NCI-H1930 (cell line): ENCODE data around the gene DCUN1D3.
"Not testable (repeated sequence)": the region's sequence is repeated elsewhere in the genome, so short reads cannot be mapped to it uniquely, and the experiment has no call there.

Source experiments
- DNase-seq, 2 experiments: peaks; one replicate each; lab custom pipeline; 2025; lab: John Stamatoyannopoulos, UW

The DCUN1D3 gene

DNA sequence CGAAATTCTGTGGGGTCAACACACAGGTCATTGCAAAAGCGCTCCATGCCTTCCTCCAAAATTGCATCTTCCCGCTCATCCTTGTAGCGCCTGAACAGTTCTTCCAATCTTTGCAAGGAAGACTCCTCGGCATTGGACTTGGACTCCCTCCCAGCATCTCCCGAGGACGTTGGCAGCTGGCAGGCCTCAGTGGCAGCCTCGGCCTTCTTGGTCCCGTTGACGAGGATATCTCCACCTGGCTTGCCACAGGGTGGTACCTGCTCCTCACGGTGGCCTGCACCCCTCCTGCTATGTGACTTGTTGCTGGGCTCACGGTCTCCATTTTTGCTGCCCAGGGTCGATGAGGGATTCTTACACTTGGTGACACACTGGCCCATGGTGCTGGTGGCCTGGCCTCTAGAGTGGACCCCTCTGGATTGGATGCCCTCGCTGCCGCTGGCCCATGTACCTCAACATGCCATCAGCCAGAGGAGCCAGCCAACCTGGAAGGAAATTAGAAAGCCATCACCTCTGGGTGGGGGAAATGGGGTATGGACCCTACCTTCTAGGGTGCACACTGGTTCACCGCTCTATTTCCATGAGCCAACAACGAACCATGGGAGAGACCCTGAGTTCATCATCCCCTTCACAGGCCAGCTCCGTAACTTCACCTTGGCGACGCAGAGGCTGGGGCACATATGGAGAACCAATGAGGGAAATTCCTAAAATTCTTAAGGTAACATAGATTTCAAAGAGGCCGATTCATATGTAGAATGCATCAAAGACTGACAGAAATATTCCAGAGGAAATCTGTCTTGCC is 37.8 kb downstream of the DCUN1D3 start:
- DNase-seq = no peak

- DNase-seq = not testable (repeated sequence)
Measured at GRCh38 chr16:20860995-20861394, 39.2 kb downstream of the DCUN1D3 start.

DNA sequence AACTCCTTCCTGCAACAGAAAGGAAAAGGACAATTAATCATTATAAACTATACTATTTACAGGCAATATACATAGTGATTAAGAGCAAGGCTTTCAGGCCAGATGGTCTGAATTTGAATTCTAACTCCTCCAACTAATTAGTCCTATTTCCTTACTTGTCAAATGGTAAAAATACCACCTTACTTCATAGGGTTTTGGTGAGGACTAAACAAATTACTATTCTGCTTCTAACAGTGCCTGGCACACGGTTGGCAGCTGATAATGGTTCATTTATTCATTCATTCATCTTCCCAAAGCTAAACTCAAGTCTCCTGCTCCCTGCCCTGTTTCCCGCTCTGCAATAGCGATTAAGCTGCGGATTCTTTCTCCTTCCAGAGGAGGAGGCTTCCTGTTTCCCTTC is 39.8 kb downstream of the DCUN1D3 start:
- DNase-seq = no peak

GRCh38 chr16:20859699-20860098 is 40.5 kb downstream of the DCUN1D3 start:
- no peak for DNase-seq

- no peak for DNase-seq
Measured at GRCh38 chr16:20859229-20859628, 40.9 kb downstream of the DCUN1D3 start.

DNA sequence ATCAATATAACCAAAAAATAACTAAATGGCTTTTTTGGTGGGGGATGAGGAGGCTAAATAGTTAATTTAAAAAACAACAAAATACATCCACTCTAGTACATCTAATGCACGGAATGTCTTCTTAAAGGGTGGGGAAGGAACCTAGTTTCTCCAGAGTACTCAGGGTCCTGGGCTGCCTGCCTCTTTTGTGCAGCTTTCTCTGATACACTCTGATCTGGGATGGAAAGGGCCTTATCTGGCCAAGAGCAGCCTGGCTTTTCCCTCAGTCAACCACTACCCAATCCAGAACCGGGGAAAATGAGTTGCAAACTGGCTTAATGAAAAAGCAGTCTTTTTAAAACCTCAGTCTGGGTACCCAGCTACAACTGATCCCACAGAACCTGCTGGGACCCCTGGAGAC is 42.9 kb downstream of the DCUN1D3 start:
- DNase-seq = no peak

- no peak for DNase-seq
Measured at GRCh38 chr16:20854963-20855362, 45.2 kb downstream of the DCUN1D3 start.

DNA sequence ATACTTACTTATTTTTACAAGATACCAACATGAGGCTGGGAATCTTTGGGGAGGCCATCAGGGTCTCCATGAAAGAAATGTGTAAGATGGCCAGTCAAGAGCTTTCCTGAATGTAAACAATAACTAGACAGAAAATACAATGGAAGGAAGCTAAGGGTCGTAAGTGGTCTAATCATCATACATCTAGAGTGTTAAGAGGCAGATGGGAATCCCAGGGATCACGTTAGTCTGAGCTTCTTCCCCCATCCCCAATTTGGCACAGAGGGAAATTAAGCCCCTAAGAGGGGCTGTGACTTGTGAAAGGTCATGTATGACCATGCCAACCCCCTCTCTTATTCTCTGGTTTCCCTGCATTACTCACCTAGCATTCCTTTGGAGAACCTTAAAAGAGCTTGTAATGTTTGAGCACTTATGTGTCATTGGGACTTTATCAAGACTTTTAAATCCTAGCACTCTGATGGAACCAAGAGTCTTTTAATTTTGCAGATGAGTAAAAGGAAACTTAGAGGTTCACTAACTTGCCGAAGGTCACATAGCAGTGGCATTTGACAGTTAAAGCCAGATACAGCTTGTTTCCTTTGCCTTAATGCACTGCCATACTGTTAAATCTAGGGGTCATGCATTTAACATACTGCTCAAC is 46.1 kb downstream of the DCUN1D3 start:
- no peak for DNase-seq

DNA sequence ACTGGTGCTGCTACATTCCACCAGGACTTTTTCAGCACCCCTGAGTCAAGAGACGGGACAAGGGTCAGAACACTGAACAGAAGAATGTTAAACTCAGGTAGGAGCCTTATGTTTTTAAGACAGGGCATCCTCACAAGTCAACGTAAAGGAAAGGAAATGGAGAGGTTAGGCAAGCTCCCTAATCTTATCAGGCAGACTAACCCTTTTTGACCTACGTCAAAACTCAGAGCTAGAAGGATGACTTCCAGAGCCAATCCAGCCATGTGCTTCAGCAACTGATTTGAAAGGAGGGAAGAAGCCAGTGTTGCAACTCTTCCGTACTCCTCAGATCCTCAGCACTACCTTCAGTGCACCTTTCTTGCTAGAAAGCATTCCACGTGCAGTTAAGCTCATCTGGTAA is 47.0 kb downstream of the DCUN1D3 start:
- no peak for DNase-seq

GRCh38 chr16:20851601-20852000 is 48.6 kb downstream of the DCUN1D3 start:
- DNase-seq = no peak

- no peak for DNase-seq
Measured at GRCh38 chr16:20850981-20851380, 49.2 kb downstream of the DCUN1D3 start.

GRCh38 chr16:20849589-20850390 is 50.4 kb downstream of the DCUN1D3 start:
- peak in 1 of 2 experiments; percentile 47 for DNase-seq

DNA sequence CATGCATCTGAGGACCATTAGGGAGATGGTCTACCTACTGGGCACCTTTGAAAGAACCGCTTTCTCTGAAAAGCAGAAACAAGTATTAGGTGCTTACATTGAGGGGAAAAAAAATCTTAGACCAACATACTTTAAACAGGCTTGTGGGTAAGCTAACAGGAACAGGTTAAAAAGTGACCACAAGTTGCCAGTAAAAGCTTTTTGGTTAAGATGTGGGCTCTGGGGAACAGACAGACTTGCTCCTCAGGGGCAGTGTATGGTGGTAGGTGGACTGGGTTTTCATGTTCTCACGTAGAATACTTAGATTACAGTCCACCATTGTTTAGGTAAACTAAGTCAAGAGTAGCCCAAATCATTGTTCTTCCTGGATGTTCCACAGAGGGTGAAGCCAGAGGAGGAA is 52.6 kb downstream of the DCUN1D3 start:
- DNase-seq = no peak

DNA sequence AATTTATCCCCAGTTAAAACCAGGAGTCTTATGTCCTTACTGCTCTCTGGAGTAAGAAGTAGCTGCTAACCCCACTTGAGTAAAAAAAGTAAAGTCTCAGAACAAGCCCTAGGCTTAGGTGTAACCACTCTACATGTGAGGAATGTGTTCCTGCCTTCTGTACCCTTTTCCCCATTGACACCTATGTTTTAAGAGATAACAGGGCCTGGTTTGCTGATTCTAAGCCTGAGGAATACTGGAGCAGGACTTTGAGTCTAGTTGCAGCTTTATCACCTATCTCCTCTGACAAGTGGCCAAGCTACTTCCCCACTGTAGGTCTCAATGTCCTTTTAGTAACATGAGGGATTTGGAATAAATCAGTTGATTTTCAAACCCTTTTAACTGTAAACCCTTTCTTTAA is 53.6 kb downstream of the DCUN1D3 start:
- no peak for DNase-seq

DNA sequence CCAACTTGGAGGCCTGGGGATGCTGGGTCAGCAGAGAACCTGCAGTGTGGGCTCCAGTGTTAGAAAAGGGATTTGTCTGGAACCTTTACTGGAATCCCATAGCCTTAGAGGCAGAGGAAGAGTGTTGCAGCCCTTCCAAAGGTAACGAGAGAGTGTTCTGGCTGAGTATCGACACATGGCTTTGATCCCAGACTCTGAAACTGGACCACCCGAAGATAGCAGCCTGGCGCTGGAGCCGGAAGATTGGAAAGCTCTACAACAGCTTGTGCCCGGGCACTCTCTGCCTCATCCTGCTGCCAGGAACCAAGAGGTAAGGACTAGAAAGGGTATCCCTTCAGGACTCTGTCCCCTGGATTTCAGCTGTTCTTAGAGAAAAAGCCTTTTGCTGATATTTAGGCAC is 54.1 kb downstream of the DCUN1D3 start:
- DNase-seq = no peak

GRCh38 chr16:20844588-20844987 is 55.6 kb downstream of the DCUN1D3 start:
- DNase-seq = no peak

DNA sequence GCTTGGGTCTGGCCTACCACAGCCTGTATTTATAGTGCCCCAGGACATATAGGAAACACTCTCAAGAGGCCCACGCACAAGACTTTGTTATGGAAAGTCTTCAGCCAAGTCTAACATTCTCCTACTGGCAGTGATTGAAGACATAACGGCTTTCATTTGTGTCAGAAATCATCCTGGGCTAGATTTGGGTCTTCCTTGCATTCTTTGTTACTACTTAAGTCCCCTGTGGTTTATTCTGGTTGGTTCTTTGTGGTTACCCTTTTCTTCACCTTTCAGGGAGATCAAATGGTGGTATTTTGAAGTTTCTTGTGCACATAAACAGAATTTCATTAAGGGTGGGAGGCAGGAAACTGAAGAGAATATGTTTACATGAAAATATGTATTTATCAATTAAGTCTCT is 56.1 kb downstream of the DCUN1D3 start:
- no peak for DNase-seq

GRCh38 chr16:20839504-20839903 is 60.7 kb downstream of the DCUN1D3 start:
- no peak for DNase-seq

- DNase-seq = no peak
Measured at GRCh38 chr16:20838240-20838639, 61.9 kb downstream of the DCUN1D3 start.

GRCh38 chr16:20833086-20833485 is 67.1 kb downstream of the DCUN1D3 start:
- no peak for DNase-seq

DNA sequence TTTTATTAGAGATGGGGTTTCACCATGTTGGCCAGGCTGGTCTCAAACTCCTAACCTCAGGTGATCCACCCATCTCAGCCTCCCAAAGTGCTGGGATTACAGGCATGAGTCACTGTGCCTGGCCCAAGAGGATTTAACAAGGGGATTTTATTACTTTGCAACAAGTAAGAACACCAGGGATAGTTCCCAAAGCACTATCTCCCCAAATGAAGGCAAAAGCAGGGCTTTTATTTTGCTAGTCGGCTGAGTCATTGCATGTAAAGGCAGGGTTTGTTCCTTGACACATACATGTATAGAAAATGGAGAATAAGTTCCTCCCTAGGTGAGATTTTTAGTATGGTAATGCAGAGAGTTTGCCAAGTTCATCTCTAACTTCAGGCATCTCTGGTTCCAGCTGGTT is 69.8 kb downstream of the DCUN1D3 start:
- DNase-seq = no peak

- no peak for DNase-seq
Measured at GRCh38 chr16:20829536-20829935, 70.6 kb downstream of the DCUN1D3 start.

DNA sequence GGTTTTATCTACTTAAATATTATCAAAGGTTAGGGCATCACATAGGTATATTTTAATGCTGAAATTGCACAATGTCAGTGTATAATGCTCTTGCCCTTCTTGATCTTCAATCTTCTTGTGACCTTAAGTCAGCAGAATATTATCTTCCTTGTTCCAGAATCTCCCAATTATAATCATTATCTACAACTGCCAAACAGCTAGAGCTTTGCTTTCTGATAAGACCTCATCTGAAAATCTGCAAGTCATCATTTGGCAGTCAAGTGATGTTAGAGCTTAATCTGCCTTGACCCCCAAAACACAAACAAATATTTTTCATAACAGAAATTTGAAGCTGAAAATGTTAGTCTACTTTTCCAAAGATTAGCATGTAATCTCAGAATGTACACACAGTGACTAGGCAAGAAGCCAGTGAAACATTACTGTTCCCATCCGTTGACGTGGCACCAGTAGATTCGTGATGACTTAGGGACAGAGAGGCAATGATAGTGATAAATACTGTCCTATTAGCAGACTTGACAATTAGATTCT is 74.1 kb downstream of the DCUN1D3 start:
- no peak for DNase-seq
